HG03521 (cell line): ENCODE measurements around the gene RALY.
"Not testable (repeated sequence)": the region's sequence is repeated elsewhere in the genome, so short reads cannot be mapped to it uniquely, and the experiment has no call there.

Experiments used
- ATAC-seq: cut with Tn5 transposase; IDR thresholded peaks from one replicate; pipeline ENCODE4 v1.9.1; 2021; ENCODE audit warnings: mild to moderate bottlenecking, moderate library complexity; ENCODE audit not compliant: unreplicated experiment

RALY gene

GRCh38 chr20:34014878-34015277, 21.2 kb downstream of the RALY start:
- ATAC-seq = no peak

- ATAC-seq = no peak
Observed at GRCh38 chr20:34015401-34016335, 22.0 kb downstream of the RALY start.

GRCh38 chr20:34016736-34017135, 23.0 kb downstream of the RALY start:
- ATAC-seq = no peak

- no peak for ATAC-seq
Observed at GRCh38 chr20:34017610-34018009, 23.9 kb downstream of the RALY start.

GRCh38 chr20:34018166-34018565, 24.5 kb downstream of the RALY start:
- ATAC-seq = no peak

- no peak for ATAC-seq
Observed at GRCh38 chr20:34022151-34022838, 28.6 kb downstream of the RALY start.

GRCh38 chr20:34022839-34023234, 29.1 kb downstream of the RALY start:
- no peak for ATAC-seq

- no peak for ATAC-seq
Observed at GRCh38 chr20:34023937-34024722, 30.4 kb downstream of the RALY start.

GRCh38 chr20:34024723-34025351, 31.1 kb downstream of the RALY start:
- no peak for ATAC-seq

GRCh38 chr20:34028013-34028412, 34.3 kb downstream of the RALY start:
- not testable (repeated sequence) for ATAC-seq

GRCh38 chr20:34029415-34029814, 35.7 kb downstream of the RALY start:
- no peak for ATAC-seq

- ATAC-seq = no peak
Observed at GRCh38 chr20:34030456-34030855, 36.7 kb downstream of the RALY start.

- ATAC-seq = no peak
Observed at GRCh38 chr20:34033903-34034302, 40.2 kb downstream of the RALY start.

- no peak for ATAC-seq
Observed at GRCh38 chr20:34037121-34037520, 43.4 kb downstream of the RALY start.

GRCh38 chr20:34037767-34038166, 44.1 kb downstream of the RALY start:
- no peak for ATAC-seq

GRCh38 chr20:34040300-34040995, 46.7 kb downstream of the RALY start:
- ATAC-seq = no peak

- no peak for ATAC-seq
Observed at GRCh38 chr20:34041226-34041625, 47.5 kb downstream of the RALY start.

GRCh38 chr20:34042262-34042661, 48.6 kb downstream of the RALY start:
- ATAC-seq = no peak

GRCh38 chr20:34043025-34043424, 49.3 kb downstream of the RALY start:
- ATAC-seq = no peak

- ATAC-seq = no peak
Observed at GRCh38 chr20:34045294-34045693, 51.6 kb downstream of the RALY start.
